NB4 (cell line): ENCODE results near the gene TCEA3.

ENCODE experiments used
- CTCF ChIP-seq: IDR thresholded peaks from one replicate; pipeline ENCODE4 v1.5.1; 2012; ENCODE audit warnings: low read depth, low read length
- MAX ChIP-seq: IDR thresholded peaks from 2 replicates; pipeline ENCODE4 v1.6.1; 2011; ENCODE audit warnings: low read depth, low read length
- POLR2A ChIP-seq: IDR thresholded peaks from 2 replicates; pipeline ENCODE4 v1.6.1; 2011; ENCODE audit warnings: mild to moderate bottlenecking; ENCODE audit not compliant: insufficient read length; ENCODE audit errors: extremely low read depth

GRCh38 chr1:23434260-23434775 lies 9.8 kb upstream of the TCEA3 start:
- TF ChIP-seq POLR2A (no peak), CTCF (no peak), MAX (no peak)
